ENCODE measurements around the gene OARD1.
A peak's percentile ranks its signal among the peaks of the same experiment; 100 is the strongest.

Gene OARD1

DNA sequence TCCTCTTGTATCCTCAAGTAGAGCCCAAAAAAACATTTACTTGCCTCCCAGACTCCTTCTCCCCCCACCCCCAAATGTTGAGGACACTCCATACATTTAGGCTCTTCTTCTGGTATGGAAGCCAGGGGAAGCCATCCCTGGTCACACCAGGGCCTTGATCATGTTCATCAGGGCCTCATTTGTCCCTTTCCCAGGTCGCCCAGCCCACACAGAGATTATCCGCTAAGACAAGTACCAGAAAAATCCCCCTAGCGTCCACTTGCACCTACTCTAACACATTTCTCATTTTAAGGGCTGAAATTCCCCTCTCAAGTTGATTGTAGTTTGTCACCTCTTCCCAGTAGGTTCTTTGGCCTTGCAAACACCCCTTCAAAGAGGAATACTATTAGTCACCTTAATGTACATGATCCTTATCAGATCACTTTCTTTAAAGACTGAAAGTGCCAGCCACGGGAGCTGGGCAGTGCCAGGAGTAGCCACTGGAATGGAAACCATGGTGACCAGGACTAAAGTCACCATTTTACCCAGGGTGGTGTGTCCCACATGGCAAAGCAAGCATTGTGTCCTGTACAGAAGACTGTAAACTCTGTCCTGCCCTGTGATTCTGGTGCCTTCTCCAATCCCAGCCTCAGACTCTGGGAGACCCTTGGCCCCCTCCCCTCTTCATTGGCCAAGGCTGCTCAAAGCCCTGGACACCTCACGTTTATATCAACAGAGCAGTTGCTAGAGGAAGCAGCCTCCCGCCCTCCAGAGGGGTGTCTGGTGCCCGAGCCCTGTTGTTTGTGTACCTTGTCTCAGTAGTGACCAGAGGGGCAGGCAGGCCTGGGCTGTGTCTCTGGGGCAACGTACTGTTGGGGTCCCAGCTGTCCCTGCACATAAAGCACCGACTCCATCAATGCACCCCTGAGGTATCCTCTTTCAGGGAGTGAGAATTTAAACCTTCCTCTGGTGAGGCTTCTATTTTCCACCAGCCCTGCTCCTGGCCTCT is 24.1 kb downstream of the OARD1 start:
- DNase-seq, result no peak

DNA sequence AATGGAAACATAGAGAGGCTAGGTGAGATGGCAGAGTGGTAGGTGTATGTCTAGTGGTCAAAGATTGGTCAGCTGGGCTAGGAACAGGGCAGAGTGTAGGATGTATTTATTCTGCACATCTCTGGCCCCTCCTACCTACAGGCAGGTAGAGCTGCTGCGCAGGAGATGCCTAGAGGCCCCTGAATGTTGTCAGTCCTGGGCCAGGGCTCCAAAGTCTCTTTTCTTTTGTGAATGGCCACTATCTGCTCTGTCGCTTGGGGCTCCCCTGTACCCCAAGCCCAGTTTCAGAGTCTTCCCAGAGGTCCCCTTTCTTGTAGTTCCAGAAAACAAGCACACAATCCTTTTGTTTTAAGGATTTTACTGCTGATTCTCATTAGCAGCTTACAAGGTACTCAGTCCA is 24.9 kb downstream of the OARD1 start:
- DNase-seq, result no peak

DNA sequence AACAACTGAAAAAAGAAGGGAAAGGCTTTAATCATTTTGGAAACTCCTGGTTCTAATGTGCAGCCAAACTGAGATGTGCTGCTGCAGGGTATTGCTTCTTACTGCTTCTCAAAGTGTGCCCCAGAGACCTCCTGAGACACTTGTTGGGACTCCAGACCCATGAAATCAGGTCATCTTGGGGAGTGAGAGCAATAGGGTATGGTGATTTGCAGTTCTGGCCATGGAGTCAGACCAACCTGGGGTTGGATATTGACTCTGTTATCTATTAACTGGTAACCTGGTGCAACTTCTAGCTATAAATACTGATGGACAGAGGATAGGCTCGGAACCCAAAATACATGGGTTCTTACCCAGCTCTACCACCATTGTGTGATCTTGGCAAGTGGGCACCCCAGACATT is 26.1 kb downstream of the OARD1 start:
- no peak for DNase-seq

DNA sequence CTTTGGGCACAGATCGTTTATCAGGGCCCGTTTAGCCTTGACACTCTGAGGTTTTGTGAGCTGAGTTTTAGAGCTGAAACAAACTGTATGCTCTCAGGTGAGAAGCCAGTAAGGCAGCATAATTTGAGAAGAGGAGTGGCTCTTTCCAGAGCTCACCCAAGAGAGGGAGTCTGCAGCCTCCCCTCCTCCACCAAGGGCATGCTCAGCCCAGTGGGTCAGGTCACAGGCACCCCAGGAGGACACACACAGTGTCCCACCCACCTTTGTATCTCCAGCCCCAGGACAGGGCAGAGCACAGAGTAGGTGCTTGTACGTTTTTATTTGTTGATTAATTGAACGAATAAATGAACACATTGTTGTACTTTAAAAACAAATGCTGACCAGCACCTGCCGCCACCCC is 26.5 kb downstream of the OARD1 start:
- no peak for DNase-seq

- no peak for DNase-seq
Observed at GRCh38 chr6:41043151-41043550, 29.0 kb downstream of the OARD1 start.

- DNase-seq, result no peak
Observed at GRCh38 chr6:41042226-41043055, 29.7 kb downstream of the OARD1 start, which contains the start of gene TSPO2. TSPO2 (plus strand) TSS chr6:41042467; CDS start chr6:41042986, 519 bp downstream.

GRCh38 chr6:41040940-41041536 is 31.1 kb downstream of the OARD1 start:
- DNase-seq, result no peak

GRCh38 chr6:41040101-41040939 is 31.8 kb downstream of the OARD1 start:
- DNase-seq, result no peak

DNA sequence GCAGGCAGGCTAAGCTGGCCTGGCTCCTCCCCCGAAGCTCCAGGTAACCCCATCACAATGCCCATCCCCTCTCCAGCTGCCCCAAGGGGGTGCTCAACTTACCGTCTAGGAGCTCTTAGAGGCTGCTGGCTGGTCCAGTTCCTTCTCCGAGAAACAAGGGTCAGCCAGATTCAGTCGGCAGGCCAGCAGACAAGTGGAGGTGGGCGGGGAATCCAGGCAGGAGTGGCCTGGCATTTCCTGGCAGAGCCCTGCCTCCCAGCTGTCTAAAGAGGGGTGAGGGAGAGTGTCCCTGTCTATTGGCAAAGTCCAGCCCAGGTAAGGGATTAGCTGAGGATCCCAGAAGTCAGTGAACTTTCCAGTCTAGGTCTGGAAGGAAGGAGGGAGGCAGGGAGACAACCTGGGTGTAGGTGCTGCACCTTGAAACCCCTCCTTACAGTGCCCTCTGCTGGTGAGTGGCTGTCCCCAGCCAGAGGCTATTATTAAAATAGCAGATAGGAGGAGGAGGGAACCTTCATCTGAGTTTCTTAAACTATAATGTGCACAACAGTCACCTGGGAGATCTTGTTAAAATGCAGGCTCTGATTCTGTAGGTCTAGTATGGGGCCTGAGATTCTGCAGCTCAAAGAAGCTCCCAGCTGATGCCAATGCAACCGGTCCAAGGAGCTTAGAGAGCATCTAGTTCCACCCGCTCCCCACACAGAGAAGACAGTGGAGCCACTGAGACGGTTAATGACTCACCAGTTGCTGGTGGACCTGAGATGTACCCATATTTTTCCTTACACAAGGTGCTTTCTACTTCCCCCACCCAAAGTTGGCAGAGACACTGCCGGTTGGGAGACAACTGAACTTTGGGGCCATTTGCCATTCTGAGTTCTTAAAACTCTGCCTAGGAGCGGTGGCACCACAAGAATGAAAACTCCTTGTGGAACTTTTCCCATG is 32.8 kb downstream of the OARD1 start, which contains the start of gene UNC5CL:
Gene UNC5CL, minus strand, starts transcription at position 162 of the 939 bp plus-strand sequence. CDS start 4,147 bp downstream, outside the sequence.
- DNase-seq, result peak; percentile 43

DNA sequence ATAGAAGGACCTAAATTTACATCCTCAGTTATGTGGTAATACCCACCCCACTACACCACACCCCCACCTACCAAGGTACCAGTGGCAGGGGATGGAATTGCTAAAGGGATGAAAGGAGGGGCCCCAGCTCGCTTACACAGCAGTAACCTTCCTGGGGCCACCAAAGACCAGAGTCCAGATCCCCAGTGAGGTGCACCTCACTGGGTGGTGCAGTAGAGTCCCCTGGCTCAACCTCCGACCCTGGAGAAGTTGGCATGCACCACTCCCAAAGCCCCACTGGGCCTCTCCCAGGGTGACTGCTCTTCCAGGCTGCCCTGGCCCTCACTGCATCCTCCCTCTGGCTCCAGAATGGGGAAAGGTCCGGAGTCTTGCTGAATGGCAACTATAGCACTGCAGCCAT is 34.0 kb downstream of the OARD1 start:
- no peak for DNase-seq

DNA sequence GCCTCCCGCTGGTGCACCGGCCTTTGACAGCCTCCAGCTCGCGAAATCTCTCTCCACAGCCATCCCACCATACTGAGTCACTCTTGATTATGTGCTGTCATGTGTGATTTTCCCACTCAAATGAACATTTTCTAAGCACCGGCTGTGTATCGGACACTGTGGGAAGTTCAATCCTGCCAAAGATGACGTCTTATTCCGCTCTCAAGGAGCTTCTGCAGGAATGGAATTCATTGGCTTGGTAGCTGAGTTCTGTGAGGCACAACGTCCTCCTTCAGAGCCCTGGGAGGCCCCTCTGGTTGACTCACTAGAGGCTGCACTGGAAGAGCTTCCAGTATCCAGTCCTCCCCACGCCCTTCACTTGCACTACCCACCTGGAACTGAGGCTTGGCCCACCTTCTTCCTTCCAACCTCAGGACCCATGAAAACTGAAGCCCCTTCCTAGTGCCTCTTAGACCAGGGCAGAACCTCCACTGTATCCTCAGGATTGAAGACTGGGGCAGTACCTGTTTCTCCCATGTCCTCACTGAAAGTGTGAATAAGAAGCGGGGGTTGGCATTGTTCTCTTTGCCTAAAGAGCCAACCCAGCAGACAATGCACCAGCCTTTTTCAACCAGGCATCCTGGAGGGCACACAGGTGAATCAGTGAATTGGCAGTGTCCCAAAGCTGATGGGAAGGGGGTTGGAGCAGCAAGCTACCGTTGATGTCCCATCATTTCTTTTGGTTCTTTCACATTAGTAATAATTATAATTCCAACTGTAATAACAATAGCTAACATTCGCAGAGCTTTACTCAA is 34.9 kb downstream of the OARD1 start:
- DNase-seq, result no peak

DNA sequence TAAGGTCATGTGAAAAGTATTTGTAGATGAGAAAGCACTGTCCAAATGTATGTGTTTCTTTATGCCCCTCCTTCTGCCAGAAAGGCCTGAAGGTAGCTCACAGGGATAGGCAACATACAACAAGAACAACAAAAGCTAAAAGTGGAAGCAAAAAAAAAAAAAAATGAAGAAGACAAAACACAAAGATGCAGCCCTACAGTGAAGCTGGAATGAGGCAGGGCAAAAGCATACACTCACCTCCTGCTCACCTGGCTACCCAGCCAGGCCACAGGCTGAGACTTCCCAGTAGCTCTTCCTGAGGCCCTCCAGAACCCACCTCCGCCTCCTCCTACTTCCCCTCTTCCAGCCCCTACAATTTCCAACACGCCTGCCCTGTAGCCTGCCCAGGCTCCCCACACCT is 35.6 kb downstream of the OARD1 start:
- no peak for DNase-seq

DNA sequence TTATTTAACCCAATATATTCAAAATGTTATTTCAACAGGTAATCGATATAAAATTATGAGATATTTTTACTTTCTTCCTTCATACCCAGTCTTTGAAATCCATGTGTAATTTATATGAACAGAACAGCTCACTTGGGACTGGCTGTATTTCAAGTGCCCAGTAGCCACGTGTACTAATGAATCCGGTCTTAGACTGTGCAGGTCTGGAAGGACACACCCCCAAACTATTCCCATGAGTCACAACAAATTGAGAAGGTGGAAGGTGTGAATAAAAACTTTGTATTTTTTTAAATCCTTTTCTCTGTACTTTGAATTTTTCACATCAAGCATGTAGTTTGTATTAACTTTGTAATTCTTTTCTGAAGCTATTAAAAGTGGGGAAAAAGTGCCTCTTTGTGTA is 36.0 kb downstream of the OARD1 start:
- DNase-seq, result no peak

DNA sequence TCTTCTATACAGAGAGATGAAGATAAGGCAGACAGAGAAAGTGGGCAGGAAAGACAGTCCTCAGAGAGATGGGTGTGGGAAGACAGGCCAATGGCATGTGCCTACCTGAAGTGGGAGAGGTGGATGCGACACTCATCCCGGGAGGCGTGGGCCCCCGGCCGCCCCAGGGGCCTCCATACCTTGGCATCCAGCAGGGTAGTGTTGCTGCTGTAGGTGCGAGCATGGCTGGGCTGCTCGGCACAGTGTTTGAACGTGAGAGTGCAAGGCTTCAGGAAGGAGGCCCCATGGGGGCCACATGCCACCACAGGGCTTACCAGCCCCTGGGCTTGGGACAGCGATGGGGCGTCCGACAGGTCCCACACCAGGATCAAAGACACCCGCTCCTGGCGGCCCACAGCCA is 38.4 kb downstream of the OARD1 start:
- no peak for DNase-seq

DNA sequence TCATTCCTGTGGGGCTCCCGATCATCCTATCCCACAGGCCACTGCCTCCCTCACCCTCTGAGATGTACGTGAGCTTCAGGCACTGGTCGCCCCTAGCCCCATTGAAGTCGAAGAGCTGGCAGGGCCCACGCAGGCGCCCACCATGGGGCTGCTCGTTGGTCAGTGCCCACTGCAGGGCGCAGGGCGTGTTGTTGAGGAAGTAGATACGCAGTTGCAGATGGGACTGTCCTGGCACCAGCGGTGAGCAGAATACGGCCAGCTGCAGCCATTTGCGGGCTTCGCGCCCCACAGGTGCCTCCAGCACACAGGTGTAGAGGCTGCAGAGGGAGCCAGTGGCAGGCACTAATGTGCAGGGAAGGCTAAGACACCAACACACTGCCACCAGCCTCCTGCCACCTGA is 39.3 kb downstream of the OARD1 start:
- DNase-seq, result no peak

DNA sequence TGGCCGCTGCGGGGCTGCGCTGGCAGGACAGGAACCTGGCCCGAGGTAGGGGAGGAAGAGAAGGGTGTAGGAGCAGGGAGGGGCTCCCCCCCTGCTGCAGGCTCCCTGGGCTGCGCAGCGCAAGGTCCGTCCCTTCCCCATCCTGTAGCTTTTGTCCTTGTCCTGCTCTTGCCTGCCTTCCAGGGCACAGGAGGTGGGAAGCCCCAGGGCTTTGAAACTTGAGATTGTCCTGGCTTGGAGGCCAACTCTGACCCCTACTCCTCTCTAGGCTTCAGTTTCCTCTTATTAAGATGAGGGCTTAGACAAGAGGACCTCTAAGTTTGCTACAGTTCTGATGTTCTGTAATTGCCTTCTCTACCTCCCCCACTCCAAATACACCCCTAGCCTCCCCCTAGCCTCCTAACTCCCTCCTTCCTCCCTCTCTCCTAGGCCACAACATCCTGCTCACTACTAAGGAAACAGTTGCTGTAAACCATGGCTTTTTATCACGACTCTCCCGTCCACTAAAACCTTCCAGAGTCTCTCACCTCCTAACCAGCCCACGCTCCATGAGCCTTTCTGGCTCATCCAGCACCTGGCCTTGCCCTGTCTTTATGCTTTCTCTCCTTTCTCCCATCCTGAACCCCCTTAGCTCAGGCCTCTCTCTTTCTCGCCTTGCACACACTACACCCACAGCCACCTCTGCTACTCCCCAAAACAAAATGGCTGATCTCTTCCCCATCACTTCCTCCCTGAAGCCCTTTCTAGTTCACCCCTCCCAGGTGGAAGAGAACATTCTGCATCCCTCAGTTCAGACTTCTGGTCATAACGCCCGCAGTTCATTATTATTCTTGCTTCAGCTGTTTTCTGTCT is 43.4 kb downstream of the OARD1 start:
- DNase-seq, result no peak

- peak; percentile 62 for DNase-seq
Observed at GRCh38 chr6:41027799-41028560, 44.2 kb downstream of the OARD1 start.

GRCh38 chr6:41027241-41027640 is 44.9 kb downstream of the OARD1 start:
- DNase-seq, result no peak

Data from CD4-positive, alpha-beta T cell treated with Interleukin-15 for 1 hour (primary cell).